Measurements from ENCODE around the gene LDB2.

DNA sequence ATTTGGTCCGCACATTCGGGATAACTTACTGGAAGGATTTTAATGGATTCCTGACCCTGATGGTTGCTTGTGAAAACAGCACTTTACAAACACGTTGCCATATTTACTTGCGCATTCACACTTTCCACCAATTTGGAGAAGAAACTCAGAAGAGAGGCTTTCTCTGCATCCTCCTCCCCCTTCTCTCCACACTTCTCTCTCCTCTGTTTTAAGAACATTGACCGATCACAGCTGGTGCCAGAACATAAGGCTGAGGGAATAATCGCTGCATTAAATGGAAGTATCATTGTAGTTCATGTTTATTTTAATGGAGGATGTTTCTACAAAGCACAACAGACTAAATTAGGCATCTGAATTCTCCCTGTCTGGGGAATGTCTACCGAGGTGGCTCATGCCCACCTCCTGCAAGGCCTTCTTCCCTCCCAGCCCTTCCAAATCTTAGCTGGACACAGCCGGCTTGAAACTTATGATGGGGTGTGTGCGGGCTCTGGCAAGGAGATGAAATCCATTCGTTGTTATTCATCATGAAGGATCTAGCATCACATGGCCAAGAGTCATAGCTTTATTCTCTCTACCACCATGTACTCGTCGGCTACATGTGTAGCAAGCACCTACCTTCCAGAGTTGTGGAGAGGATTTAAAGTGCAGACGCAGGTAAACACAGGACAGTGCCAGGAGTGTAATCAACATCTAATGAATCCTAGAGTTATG lies 204.1 kb downstream of the LDB2 start:
- TF ChIP-seq, protein P1, sequence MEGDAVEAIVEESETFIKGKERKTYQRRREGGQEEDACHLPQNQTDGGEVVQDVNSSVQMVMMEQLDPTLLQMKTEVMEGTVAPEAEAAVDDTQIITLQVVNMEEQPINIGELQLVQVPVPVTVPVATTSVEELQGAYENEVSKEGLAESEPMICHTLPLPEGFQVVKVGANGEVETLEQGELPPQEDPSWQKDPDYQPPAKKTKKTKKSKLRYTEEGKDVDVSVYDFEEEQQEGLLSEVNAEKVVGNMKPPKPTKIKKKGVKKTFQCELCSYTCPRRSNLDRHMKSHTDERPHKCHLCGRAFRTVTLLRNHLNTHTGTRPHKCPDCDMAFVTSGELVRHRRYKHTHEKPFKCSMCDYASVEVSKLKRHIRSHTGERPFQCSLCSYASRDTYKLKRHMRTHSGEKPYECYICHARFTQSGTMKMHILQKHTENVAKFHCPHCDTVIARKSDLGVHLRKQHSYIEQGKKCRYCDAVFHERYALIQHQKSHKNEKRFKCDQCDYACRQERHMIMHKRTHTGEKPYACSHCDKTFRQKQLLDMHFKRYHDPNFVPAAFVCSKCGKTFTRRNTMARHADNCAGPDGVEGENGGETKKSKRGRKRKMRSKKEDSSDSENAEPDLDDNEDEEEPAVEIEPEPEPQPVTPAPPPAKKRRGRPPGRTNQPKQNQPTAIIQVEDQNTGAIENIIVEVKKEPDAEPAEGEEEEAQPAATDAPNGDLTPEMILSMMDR (IDR thresholded peaks at IDR 0.05; ENCODE audit: insufficient read depth, low read depth, low read length), result no peak
- no peak for TF ChIP-seq EZH2 (IDR thresholded peaks at IDR 0.05; ENCODE audit: insufficient read depth, low read length)

Measured in astrocyte (in vitro differentiated cells and primary cell).